ENCODE results near the gene ARID5A.
"Not testable (repeated sequence)": the region's sequence is repeated elsewhere in the genome, so short reads cannot be mapped to it uniquely, and the experiment has no call there.

The ARID5A gene

DNA sequence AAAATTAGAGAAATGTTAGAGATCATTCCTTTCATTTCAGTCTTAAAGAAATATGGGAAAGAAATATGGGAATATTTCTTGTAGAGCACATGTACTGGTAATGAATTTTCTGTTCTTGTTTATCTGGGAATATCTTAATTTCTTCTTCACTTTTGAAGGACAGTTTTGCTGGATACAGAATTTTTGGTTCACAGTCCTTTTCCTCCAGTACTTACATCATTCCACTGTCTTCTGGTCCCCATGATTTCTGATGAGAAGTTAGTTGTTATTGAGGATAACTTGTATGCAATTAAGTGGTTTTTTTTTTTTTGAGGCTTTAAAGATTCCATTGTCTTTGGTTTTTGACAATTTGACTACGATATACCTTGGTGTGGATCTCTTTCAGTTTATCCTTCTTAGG is 42.4 kb upstream of the ARID5A start:
- in situ Hi-C loops (cut with HindIII; ENCODE audit: low pct_ligation_motif_present, low sequenced_read_pairs) = no loop called here
- Histone ChIP-seq H3K27me3 (replicated peaks) (peaks cover 12% of the 10 kb centered on the region), H3K27ac (no peak overlapping the region), H3K36me3 (replicated peaks) (no peaks in the 10 kb centered on the region), H3K4me3 (ENCODE audit: low read depth, low read length) (no peak overlapping the region)
- TF ChIP-seq, protein P1, sequence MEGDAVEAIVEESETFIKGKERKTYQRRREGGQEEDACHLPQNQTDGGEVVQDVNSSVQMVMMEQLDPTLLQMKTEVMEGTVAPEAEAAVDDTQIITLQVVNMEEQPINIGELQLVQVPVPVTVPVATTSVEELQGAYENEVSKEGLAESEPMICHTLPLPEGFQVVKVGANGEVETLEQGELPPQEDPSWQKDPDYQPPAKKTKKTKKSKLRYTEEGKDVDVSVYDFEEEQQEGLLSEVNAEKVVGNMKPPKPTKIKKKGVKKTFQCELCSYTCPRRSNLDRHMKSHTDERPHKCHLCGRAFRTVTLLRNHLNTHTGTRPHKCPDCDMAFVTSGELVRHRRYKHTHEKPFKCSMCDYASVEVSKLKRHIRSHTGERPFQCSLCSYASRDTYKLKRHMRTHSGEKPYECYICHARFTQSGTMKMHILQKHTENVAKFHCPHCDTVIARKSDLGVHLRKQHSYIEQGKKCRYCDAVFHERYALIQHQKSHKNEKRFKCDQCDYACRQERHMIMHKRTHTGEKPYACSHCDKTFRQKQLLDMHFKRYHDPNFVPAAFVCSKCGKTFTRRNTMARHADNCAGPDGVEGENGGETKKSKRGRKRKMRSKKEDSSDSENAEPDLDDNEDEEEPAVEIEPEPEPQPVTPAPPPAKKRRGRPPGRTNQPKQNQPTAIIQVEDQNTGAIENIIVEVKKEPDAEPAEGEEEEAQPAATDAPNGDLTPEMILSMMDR (IDR thresholded peaks at IDR 0.05; ENCODE audit: low read depth, low read length, missing control alignments) = no peak
- DNase-seq = no peak

DNA sequence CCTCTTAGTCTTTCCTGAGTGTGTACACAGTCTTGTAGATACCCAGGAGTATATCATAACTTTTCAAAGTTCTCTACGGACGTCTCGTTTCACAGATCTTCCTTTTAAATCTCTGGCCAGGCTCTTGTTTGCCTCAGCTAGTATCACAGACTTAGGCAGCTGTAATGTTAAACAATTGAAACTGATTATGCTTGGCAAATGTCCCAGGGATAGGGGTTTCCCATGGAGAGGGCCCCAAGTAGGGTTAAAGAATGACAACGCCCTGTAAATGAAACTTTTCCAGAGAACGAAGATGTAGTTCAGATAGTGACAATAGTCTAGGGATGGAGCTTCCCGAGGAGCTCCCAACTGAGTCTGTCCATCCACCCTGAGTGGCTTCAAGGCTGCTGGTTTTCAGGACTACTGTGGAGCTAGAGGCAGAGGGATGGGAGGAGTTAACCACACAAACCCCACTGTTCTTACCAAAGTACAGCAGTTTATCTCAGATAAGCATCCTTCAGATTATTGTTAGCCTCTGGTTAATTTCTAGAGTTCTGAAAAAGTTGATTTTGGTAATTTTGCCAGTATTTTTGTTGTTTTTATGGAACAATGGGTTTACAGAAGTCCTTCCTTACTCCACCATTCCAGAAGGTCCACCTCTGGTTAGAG is 40.4 kb upstream of the ARID5A start:
- TF ChIP-seq, protein P1 (IDR thresholded peaks at IDR 0.05; ENCODE audit: low read depth, low read length, missing control alignments) = no peak
- Histone ChIP-seq H3K27me3 (replicated peaks) (peaks cover 29% of the 10 kb centered on the region), H3K27ac (no peak overlapping the region), H3K4me3 (ENCODE audit: low read depth, low read length) (no peak overlapping the region), H3K36me3 (replicated peaks) (no peaks in the 10 kb centered on the region)
- in situ Hi-C loops (cut with HindIII; ENCODE audit: low pct_ligation_motif_present, low sequenced_read_pairs) = no loop called here
- no peak for DNase-seq

DNA sequence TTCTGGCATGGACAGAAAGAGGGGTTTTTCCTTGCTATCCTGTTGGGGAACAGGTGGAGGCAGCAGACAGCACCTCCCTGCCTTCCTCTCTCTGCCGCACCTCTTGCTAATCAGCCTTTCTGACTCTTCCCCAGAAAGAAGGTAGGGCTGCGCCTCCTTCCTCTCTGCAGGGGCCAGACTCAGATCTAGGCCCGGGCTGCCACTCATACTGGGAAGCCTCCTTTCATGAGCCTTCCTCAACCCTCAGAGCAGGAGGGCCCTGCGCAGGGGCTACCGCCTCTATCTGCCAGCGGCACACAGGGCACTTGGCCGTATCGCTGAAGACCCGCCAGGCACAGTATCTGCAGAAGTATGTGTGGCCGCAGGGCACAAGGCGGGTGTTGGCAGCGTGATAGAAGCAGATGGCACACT is 38.5 kb upstream of the ARID5A start:
- peaks cover 35% of the 10 kb centered on the region for H3K27me3 ChIP-seq (replicated peaks)
- no peaks in the 10 kb centered on the region for H3K36me3 ChIP-seq (replicated peaks)
- no peak overlapping the region for H3K27ac ChIP-seq
- H3K4me3 ChIP-seq (ENCODE audit: low read depth, low read length) = no peak overlapping the region
- TF ChIP-seq, protein P1 (IDR thresholded peaks at IDR 0.05; ENCODE audit: low read depth, low read length, missing control alignments) = no peak
- no peak for DNase-seq
- in situ Hi-C loops (cut with HindIII; ENCODE audit: low pct_ligation_motif_present, low sequenced_read_pairs) = no loop called here

DNA sequence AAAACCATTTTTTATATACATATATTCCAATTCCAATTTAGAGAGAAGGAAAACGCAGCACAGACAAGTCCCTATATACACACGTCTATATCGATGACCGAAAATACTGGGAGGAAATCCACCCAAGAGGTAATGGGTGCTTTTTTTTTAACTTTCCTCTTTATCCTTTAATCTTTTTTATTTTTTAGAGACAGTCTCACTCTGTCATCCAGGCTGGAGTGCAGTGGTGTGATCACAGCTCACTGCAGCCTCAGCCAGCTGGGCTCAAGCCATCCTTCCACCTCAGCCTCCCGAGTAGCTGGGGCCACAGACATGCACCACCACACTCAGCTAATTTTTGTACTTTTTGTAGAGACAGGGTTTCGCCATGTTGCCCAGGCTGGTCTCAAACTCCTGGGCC is 37.9 kb upstream of the ARID5A start:
- H3K4me3 ChIP-seq (ENCODE audit: low read depth, low read length); in situ Hi-C loops (cut with HindIII; ENCODE audit: low pct_ligation_motif_present, low sequenced_read_pairs); H3K36me3 ChIP-seq (replicated peaks); DNase-seq; H3K27ac ChIP-seq: not testable (repeated sequence)
- H3K27me3 ChIP-seq (replicated peaks) = peaks cover 35% of the 10 kb centered on the region

DNA sequence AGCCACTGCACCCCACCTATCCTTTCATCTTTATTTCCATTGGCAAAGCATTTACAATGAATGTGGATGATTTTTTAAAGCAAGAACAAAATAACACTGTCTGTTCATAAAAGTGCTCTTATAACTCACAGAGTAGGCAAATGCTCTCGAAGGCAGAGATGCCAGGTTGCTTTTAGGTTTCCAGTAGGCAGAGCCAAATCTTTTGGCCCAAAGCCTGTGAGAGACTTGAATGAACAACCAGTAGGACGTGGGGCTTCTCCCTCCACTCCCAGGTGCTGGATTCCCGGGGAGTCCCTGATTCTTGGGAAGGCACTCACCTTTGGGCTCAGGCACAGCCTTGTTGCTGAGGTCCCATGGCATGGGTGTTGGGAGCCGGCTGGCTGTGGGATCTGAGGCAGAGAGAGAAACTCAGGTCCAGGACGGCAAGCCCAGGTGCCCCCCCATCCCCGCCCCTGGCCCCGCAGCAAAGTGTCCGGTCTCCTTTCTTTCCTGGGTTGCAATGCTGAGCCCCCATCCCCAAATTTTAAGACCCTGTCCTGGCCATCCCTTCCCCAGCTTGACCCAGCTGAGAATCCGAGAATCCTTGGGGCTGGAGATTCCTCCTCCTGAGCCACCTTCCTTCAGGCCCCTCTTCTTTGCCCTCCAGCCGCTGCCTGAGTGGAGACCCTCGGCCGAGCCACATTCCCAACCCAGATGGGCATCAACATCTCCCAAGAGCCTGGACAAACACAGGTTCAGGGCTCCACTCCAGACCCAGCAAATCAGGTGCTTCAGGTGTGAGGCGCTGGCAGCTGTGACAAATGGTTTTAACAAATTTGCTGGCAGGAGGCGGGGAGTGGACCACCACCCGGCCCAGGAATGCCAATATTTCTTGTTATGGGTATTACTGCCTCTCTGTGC is 37.2 kb upstream of the ARID5A start:
- in situ Hi-C loops (cut with HindIII; ENCODE audit: low pct_ligation_motif_present, low sequenced_read_pairs) = no loop called here
- Histone ChIP-seq H3K27me3 (replicated peaks) (peaks cover 33% of the 10 kb centered on the region), H3K4me3 (ENCODE audit: low read depth, low read length) (no peak overlapping the region), H3K36me3 (replicated peaks) (no peaks in the 10 kb centered on the region), H3K27ac (no peak overlapping the region)
- DNase-seq = no peak
- TF ChIP-seq, protein P1 (IDR thresholded peaks at IDR 0.05; ENCODE audit: low read depth, low read length, missing control alignments) = no peak

DNA sequence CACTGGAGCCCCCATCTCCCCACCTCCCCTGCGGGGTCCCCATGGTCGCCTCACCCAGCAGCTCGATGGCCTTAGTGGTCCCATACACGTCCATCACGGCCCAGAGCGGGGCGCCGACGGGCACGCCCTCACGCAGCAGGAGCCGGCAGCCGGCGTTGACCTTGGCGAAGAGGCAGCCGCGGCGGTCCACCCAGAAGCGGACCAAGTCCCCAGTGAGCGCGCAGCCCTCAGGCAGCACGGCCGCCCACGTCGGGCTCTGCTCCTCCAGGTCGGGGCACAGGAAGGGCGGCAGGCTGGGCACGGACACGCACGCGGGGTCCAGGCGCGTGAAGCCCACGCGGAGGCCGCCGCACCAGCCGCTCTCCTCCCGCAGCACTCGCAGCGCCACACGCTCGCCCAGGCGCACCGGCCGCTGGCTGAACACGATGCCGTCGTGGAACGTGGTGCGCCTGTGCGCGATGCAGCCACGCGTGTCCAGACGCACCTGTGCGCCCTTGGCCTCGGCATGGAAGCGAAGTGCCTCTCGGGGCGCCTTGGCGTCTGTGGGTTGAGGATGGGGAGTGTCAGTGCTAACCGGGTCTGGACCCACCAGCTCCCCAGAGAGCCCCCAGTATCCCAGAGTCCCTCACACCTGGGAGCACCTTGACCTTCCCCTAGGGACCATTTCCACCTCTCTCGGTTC is 36.0 kb upstream of the ARID5A start:
- H3K4me3 ChIP-seq (ENCODE audit: low read depth, low read length) = no peak overlapping the region

More for the DNA sequence above, 36.0 kb upstream of the ARID5A start:
- no peak for DNase-seq
- in situ Hi-C loops (cut with HindIII; ENCODE audit: low pct_ligation_motif_present, low sequenced_read_pairs) = no loop called here
- Histone ChIP-seq H3K36me3 (replicated peaks) (no peaks in the 10 kb centered on the region), H3K27me3 (replicated peaks) (peaks cover 33% of the 10 kb centered on the region), H3K27ac (no peak overlapping the region)
- TF ChIP-seq, protein P1 (IDR thresholded peaks at IDR 0.05; ENCODE audit: low read depth, low read length, missing control alignments) = no peak
